Right lobe of liver (tissue), 6 donors: Measurements from ENCODE around the gene DEF6. TPM values are rescaled to one million over a fixed set of nuclear protein-coding genes. Genes with fewer than 3 reads are reported as not detected.

Experiments used
- ATAC-seq, 4 donors: fragments of 200-7000 bp; cut with Tn5 transposase; one replicate each; pipeline ENCODE4 v1.9.1; 2020; ENCODE audit warnings: mild to moderate bottlenecking in 4 of 4, moderate library complexity in 4 of 4
- DNase-seq, 3 donors: peaks; one replicate each; pipeline ENCODE4 v3.0.0-alpha.2; 2020
- H3K27ac ChIP-seq, 3 donors: fragments of 200-600 bp; one replicate each; pipeline ENCODE4 v1.8.0; 2022
- H3K27me3 ChIP-seq, 2 donors: fragments of 200-600 bp; one replicate each; pipeline ENCODE4 v1.8.0; 2022
- H3K36me3 ChIP-seq, 4 donors: fragments of 200-600 bp; sonication (generic) in 1 of 4; one replicate each; pipeline versions ENCODE4 v1.5.1 to v1.8.0; 2017 to 2022; ENCODE audit warnings: control low read depth in 1 of 4
- H3K4me1 ChIP-seq, 4 donors: fragments of 200-600 bp; sonication (generic) in 1 of 4; one replicate each; pipeline versions ENCODE4 v1.5.1 to v1.8.0; 2017 to 2022; ENCODE audit warnings: control low read depth in 1 of 4
- H3K4me3 ChIP-seq, 3 donors: fragments of 200-600 bp; one replicate each; pipeline ENCODE4 v1.8.0; 2022
- H3K9me3 ChIP-seq, 4 donors: fragments of 200-600 bp; sonication (generic) in 1 of 4; one replicate each; pipeline versions ENCODE4 v1.5.1 to v1.8.0; 2017 to 2022; ENCODE audit warnings: control low read depth in 1 of 4
- POLR2A ChIP-seq: fragments of 450-650 bp; IDR thresholded peaks from one replicate; pipeline ENCODE4 v1.6.1; 2017; ENCODE audit warnings: antibody characterized with exemption, mild to moderate bottlenecking
- WGBS: methylation state at CpG from one replicate; pipeline ENCODE4 v1.1.6; 2018; ENCODE audit warnings: low coverage, low lambda C conversion rate; ENCODE audit not compliant: insufficient coverage; ENCODE audit errors: missing lambda C conversion rate; 5-methylcytosine and 5-hydroxymethylcytosine counted together
- intact Hi-C, 2 donors: fragments of 100-400 bp; cut with DNase I; formaldehyde crosslinking; loops; one replicate each; pipeline versions ENCODE4 v1.11.2 to v1.14.1; 2022
- total RNA-seq, 6 experiments: library from RNA; depleted of rRNA in 2 of 6; stranded (reverse); fragments of >200 nt in 2 of 6; fragmentation: NEBNext Ultra II Directional in 3 of 6; extraction: Animal tissue kit (Norgen Biotek cat#: 25700) in 3 of 6; gene quantifications; one replicate each; pipeline versions ENCODE4 v1.1.0 to v1.2.4, GENCODE V29; 2016 to 2023
- TF ChIP-seq, protein P1 (sequence below), 4 donors: fragments of 200-600 bp in 3 of 4; fragments of 450-650 bp in 1 of 4; IDR thresholded peaks; one replicate each; pipeline versions ENCODE4 v1.5.1 to v1.8.0; 2016 to 2022; ENCODE audit warnings: antibody characterized with exemption in 4 of 4, mild to moderate bottlenecking in 2 of 4
- donor health status: DM: no; HTN: yes; CAD: no.
- donor health status: DM: no; HTN: no; CAD: no.
- donor health status: DM: no; HTN: no; CAD: no.
- donor health status: DM: no; HTN: yes; CAD: no.
- donor health status: DM: no; HTN: yes; CAD: no.

Gene DEF6
- total RNA-seq, 6 experiments from 2014 or later = 1.1 to 3.6 (median 1.5) TPM

DNA sequence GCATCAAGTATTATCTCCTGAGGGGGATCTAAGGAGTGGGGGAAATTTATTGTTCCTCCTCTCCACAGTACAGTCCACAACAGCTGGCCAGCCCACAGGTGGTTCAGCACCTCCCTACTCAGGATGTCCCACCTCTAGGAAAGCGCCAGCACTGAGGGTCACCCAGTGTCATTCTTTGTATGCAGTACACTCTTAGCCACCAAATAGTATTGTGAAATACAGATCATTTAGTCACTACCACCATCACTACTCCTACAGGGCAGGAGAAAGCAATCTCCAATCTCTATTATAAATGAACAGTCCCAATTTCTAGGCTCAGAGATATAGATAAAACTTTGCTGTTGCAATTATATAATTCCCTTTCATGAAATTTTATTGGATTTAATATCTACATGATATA, 44.4 kb upstream of the DEF6 start:
- ATAC-seq (peak in 2 of 4 donors; percentile 33 to 41), DNase-seq (no peak)
- H3K9me3 ChIP-seq = no peaks in the 10 kb centered on the region
- H3K4me1 ChIP-seq = peaks cover 0 to under 1% (median 0%) of the 10 kb centered on the region in 4 donors
- H3K27ac ChIP-seq = no peak overlapping the region
- intact Hi-C loops = no loop called here
- no peaks in the 10 kb centered on the region for H3K27me3 ChIP-seq
- 63% methylated on average over 1 of the region's 1 CpG for WGBS
- H3K36me3 ChIP-seq = no peaks in the 10 kb centered on the region
- no peak for TF ChIP-seq POLR2A
- TF ChIP-seq, protein P1, sequence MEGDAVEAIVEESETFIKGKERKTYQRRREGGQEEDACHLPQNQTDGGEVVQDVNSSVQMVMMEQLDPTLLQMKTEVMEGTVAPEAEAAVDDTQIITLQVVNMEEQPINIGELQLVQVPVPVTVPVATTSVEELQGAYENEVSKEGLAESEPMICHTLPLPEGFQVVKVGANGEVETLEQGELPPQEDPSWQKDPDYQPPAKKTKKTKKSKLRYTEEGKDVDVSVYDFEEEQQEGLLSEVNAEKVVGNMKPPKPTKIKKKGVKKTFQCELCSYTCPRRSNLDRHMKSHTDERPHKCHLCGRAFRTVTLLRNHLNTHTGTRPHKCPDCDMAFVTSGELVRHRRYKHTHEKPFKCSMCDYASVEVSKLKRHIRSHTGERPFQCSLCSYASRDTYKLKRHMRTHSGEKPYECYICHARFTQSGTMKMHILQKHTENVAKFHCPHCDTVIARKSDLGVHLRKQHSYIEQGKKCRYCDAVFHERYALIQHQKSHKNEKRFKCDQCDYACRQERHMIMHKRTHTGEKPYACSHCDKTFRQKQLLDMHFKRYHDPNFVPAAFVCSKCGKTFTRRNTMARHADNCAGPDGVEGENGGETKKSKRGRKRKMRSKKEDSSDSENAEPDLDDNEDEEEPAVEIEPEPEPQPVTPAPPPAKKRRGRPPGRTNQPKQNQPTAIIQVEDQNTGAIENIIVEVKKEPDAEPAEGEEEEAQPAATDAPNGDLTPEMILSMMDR (IDR thresholded peaks at IDR 0.05) = no peak
- no peak overlapping the region for H3K4me3 ChIP-seq

DNA sequence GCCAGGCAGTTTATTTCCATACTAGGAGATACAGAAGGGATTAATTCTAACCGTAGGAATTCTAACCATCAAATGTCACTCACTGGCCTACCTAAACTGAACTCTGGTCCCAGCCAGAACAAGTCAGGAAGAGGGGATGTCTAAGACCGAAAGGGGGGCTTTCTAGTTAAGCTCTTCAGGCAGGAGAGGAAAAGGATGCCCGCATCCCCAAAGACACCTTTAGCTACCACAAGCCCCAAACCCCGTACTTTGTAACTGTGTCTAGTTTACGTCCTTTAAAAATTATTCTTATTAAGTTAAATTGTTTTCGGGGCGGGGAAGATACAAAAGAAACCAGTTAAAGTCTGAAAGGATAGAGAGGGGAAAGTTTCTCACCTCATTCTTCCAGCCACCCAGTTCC, 39.3 kb upstream of the DEF6 start:
- no peak for TF ChIP-seq POLR2A
- TF ChIP-seq, protein P1 (IDR thresholded peaks at IDR 0.05) = no peak
- no peak for DNase-seq
- H3K27ac ChIP-seq = peak overlapping the region in 1 of 3 donors; percentile 99
- H3K4me3 ChIP-seq = peak overlapping the region in 2 of 3 donors; percentile 75 to 94
- ATAC-seq = no peak
- no peaks in the 10 kb centered on the region for H3K9me3 ChIP-seq
- H3K4me1 ChIP-seq = peaks cover 0 to 10% (median 0%) of the 10 kb centered on the region in 4 donors
- intact Hi-C loops = no loop called here
- 48% methylated on average over 7 of the region's 7 CpGs for WGBS
- no peaks in the 10 kb centered on the region for H3K27me3 ChIP-seq
- no peaks in the 10 kb centered on the region for H3K36me3 ChIP-seq

DNA sequence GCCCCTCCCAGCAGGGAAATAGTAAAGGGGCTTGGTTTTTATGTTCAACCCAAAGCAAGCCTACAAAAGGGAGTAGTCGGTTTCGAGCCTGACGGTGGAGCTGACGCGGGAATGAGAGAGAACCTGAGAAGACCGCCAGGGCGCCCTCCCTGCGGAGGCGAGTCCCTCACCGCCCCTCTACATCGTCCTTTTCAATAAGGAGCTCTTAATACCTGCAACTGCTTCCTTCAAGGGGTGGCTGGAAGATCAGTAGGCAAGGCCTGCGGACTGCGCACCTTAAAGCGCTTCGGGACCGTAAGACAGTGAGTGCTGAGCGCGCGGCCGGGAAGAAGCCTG, 38.8 kb upstream of the DEF6 start:
- intact Hi-C loops = no loop called here
- Histone ChIP-seq H3K27me3 (no peaks in the 10 kb centered on the region), H3K4me1 (peaks cover 0 to 10% (median 0%) of the 10 kb centered on the region in 4 donors), H3K27ac (peak overlapping the region; percentile 97 to 99 (median 98)), H3K4me3 (peak overlapping the region; percentile 75 to 94 (median 84)), H3K36me3 (no peaks in the 10 kb centered on the region), H3K9me3 (no peaks in the 10 kb centered on the region)
- TF ChIP-seq POLR2A = no peak
- TF ChIP-seq, protein P1 (IDR thresholded peaks at IDR 0.05) = no peak
- peak in 3 of 4 donors; percentile 1 to 8 (median 3) for ATAC-seq
- 0% methylated on average over 20 of the region's 20 CpGs for WGBS
- no peak for DNase-seq

DNA sequence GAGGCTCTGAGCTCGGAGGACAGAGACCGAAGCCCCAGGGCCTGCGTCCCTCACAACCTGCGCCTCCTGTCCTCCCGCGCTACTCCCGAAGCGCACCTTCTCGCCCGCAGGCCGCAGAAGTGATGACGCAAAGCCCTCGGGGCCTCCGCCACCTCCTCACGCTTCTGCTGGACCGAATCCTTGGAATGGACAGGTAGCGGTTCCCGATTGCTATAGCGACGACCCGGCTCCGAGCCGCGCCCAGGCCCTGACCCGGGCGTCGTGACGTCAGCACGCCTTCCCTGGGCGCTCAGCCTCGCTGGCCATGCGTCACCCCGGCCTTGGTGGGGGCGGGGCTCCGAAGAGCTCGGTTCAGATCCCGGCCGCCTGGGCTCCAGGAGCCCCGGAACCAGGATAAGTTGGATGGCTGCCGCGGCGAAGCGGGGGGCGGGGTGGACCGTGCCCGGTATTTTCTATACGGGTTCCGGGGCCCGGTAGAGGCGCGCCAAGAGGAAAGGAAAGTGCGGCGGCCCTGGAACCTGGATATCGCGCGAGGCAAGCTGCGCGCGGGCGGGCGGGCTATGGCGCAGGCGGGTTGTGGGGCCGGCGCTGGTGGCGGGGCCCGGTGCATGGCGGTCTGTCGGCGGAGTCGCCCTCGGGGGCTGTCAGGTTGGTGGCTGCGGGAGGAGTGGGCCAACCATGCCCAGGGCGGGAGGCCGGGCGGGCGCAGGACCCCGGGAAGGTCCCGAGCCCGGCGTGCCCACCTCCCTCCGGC, 38.2 kb upstream of the DEF6 start, which contains the start of gene ZNF76:
Gene ZNF76, plus strand, starts transcription at position 542 of the 754 bp plus-strand sequence. CDS start 21,417 bp downstream, outside the sequence.
- ATAC-seq = peak; percentile 90 to 96 (median 94)
- peak within 1 kb of the TSS; percentile 97 to 99 (median 98) for H3K27ac ChIP-seq
- no peaks in the 10 kb centered on the region for H3K27me3 ChIP-seq
- 0% methylated on average over 10 of the region's 82 CpGs for WGBS
- H3K9me3 ChIP-seq = no peaks in the 10 kb centered on the region
- peak; percentile 99 to 100 (median 99) for DNase-seq
- H3K4me3 ChIP-seq = peak within 1 kb of the TSS; percentile 75 to 94 (median 84)
- no peaks in the 10 kb centered on the region for H3K36me3 ChIP-seq
- peaks cover 0 to 10% (median 0%) of the 10 kb centered on the region in 4 donors for H3K4me1 ChIP-seq
- intact Hi-C loops = no loop called here
- peak; percentile 86 for TF ChIP-seq POLR2A
- TF ChIP-seq, protein P1 (IDR thresholded peaks at IDR 0.05) = peak in 1 of 4 donors; percentile 60
